Daoy (cell line): ENCODE results near the gene NXNL2. TPM values are rescaled to one million over a fixed set of nuclear protein-coding genes. Genes with fewer than 3 reads are reported as not detected.

ENCODE experiments used
- DNase-seq: peaks from one replicate; pipeline ENCODE4 v3.0.0-alpha.2; 2015; ENCODE audit warnings: low read depth
- total RNA-seq: library from RNA; depleted of rRNA; stranded (reverse); fragments of >200 nt; shearing (Covaris generic); gene quantifications from 2 replicates; pipeline ENCODE4 v1.2.3, GENCODE V29; 2014; rRNA removed

The NXNL2 gene
- total RNA-seq, 1 experiment from 2014 or later, result 1.4 TPM

- peak; percentile 82 for DNase-seq
Observed at GRCh38 chr9:88578121-88579049, 43.4 kb downstream of the NXNL2 start.

- no peak for DNase-seq
Observed at GRCh38 chr9:88579050-88579715, 44.2 kb downstream of the NXNL2 start.

GRCh38 chr9:88580961-88581360 lies 46.0 kb downstream of the NXNL2 start:
- no peak for DNase-seq

GRCh38 chr9:88583901-88584596 lies 49.1 kb downstream of the NXNL2 start:
- DNase-seq, result peak; percentile 68

GRCh38 chr9:88585426-88585825 lies 50.4 kb downstream of the NXNL2 start:
- no peak for DNase-seq

GRCh38 chr9:88586452-88586851 lies 51.5 kb downstream of the NXNL2 start:
- DNase-seq, result no peak

- DNase-seq, result no peak
Observed at GRCh38 chr9:88587182-88587581, 52.2 kb downstream of the NXNL2 start.

GRCh38 chr9:88587885-88588649 lies 53.1 kb downstream of the NXNL2 start:
- no peak for DNase-seq

GRCh38 chr9:88589656-88590055 lies 54.7 kb downstream of the NXNL2 start:
- no peak for DNase-seq

GRCh38 chr9:88590558-88591146 lies 55.7 kb downstream of the NXNL2 start:
- no peak for DNase-seq

- DNase-seq, result peak; percentile 62
Observed at GRCh38 chr9:88593537-88594185, 58.7 kb downstream of the NXNL2 start.

Other genes starting within 250 kb of the NXNL2 start
- 106 and 107 TPM in 2 replicates for gene SPIN1, start 146.7 kb upstream of the NXNL2 start, total RNA-seq